GDM1 (cell line): ENCODE measurements around the gene MAFF.
"Not testable (repeated sequence)": the region's sequence is repeated elsewhere in the genome, so short reads cannot be mapped to it uniquely, and the experiment has no call there.

Experiments used
- DNase-seq: peaks from one replicate; lab custom pipeline; 2025; lab: John Stamatoyannopoulos, UW

MAFF gene

DNA sequence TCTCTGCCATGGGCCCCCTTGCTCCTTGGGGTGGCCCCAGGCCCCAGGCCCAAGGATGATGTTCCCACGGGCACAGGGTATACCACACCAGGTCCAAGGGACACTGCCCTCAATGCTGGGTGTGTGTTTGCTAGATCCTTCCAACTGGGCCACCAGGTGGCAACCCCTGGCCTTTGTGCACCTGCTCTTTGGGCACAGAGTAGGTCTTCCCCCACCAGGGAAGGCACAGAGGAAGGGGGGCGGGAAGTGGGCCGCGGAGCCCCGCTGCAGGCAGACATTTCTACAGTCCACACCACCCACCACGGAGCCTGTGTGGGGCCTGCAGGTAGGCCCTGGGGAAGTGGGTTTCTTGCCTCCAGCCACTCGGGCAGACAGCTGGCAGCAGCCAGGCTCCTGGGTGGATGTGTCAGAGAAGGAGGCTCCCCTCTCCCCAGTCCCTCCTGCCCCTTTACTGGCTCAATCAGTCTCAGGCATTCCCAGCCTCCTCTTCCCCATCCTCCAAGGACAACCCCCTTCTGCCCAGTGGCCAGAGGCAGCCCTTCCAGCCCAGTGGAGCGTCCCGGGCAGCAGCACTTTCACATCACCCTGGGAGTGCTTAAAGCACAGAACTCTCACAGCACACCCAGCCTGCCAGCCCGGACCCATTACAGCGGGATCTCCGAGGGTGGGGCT, 21.6 kb downstream of the MAFF start:
- DNase-seq, result no peak

GRCh38 chr22:38226853-38227649, 25.3 kb downstream of the MAFF start:
- no peak for DNase-seq

GRCh38 chr22:38228326-38228872, 26.6 kb downstream of the MAFF start:
- no peak for DNase-seq

- no peak for DNase-seq
Observed at GRCh38 chr22:38228873-38229740, 27.3 kb downstream of the MAFF start.

- peak; percentile 18 for DNase-seq
Observed at GRCh38 chr22:38230108-38230825, 28.5 kb downstream of the MAFF start.

- no peak for DNase-seq
Observed at GRCh38 chr22:38230916-38231315, 29.1 kb downstream of the MAFF start.

DNA sequence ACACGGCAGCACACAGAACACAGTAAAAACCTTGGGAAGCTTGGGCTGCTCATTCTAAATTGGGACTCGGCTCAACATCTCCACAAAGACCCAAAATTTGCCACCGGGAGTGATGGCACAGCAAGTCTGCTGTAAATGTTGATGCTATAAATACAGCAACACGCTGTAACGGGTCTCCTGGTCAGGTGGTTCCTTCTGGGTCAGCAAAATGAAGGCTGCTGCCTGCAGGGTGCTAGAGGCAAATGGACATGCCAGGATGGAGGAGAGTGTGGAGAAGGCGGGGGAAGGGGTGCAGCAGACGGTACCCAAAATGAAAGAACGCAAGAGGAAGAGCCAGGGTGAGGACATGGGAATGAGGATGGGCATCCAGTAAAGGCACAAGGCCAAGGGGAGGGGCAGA, 30.4 kb downstream of the MAFF start:
- no peak for DNase-seq

- no peak for DNase-seq
Observed at GRCh38 chr22:38233427-38233826, 31.6 kb downstream of the MAFF start.

DNA sequence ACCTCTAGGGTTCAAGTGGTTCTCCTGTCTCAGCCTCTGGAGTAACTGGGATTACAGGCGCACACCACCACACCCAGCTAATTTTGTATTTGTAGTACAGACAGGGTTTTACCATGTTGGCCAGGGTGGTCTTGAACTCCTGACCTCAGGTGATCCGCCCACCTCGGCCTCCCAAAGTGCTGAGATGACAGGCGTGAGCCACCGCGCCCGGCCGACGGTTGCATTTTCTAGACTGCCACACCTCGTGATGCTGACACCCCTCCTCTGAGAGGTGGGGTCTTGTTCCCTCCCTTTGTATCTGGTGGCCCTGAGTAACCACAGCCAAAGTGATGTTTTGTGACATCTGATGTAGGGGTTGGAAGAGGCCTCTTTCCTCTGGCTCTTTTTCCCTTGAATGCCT, 32.1 kb downstream of the MAFF start:
- not testable (repeated sequence) for DNase-seq

- DNase-seq, result no peak
Observed at GRCh38 chr22:38235240-38235850, 33.6 kb downstream of the MAFF start.

GRCh38 chr22:38236786-38237185, 35.0 kb downstream of the MAFF start:
- DNase-seq, result no peak

- no peak for DNase-seq
Observed at GRCh38 chr22:38238519-38239071, 36.8 kb downstream of the MAFF start.

DNA sequence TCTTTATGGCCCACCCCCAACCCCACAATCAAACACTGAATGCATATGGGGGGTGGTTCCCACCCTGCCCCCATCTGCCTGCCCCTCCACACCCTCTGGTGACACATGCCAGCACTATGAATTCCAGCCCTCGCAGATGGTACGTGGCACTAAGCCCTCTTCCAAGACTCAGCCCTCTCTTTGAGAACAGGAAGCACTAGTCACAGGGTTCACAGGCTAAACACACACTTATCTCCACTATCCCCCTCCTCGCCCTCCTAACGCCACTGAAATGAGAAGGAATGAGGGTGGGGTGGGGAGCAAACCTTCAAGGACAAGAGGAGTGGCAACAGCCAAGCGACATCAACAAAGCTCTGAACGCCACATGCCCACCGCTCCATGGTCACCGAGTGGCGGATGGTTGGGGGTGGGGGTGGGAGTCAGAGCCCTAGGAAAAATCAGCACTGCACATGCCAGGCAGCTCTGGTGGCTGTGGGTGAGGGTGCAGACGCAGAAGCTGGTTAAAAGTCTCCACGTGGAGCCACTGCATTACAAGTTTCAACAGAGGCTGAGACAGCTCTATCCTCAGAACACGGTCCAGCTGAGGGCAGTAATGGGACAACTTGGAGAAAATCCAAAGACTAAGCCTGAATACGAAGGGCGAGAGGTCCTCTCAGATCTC, 37.4 kb downstream of the MAFF start:
- DNase-seq, result no peak

DNA sequence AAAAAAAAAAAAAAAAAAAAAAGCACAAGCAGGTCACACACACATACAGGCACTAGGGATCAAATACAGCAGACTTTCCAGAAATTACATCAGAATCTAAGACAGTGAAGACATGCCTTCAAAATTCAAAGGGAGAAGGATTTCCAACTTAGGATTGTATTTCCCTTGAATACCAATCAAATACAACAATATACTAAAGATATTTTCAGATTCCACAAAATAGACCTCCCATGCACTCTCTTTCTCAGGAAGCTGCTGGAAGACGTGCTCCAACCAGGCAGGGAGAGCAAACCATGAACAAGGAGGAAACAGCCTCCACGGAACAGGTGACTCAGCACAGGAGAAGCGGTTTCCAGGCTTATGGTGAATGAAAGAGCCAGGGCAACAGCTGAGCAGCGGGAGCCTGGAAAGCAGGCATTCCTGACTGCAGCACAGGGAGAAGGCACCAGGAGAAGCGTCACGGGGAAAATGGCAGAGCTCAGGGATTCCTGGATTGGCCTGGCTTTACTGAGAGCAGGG, 39.0 kb downstream of the MAFF start:
- no peak for DNase-seq

GRCh38 chr22:38243007-38243765, 41.4 kb downstream of the MAFF start:
- no peak for DNase-seq

- no peak for DNase-seq
Observed at GRCh38 chr22:38244106-38244505, 42.3 kb downstream of the MAFF start.

GRCh38 chr22:38246046-38246658, 44.4 kb downstream of the MAFF start:
- no peak for DNase-seq

DNA sequence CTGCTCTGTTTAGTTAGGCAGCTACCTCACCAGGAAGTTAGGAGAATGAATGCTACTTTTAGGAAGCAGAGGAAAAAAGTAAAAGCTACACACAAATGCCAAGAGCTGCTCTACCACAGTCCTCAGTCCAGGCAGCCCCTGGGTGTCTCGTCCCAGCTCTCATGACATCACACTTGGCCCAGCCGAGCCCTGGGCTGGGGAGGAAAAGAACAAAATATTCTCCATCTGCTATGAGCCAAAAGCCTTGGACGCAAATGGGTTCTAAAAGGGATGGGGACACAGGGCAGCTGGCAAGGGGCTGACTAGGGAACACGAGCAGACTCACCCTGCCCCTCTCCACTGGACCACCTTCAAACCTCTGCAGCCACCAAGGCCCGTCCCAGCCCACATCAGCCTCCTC, 44.9 kb downstream of the MAFF start:
- no peak for DNase-seq

GRCh38 chr22:38247713-38248112, 45.9 kb downstream of the MAFF start:
- DNase-seq, result no peak
